Measurements from ENCODE around the gene TMPRSS6.

Gene TMPRSS6

GRCh38 chr22:37105154-37105553 is 4.4 kb downstream of the TMPRSS6 start:
- DNase-seq, result no peak
- H3K27me3 ChIP-seq, result no peaks in the 10 kb centered on the region
- no peaks in the 10 kb centered on the region for H3K9me3 ChIP-seq
- peaks cover 3% of the 10 kb centered on the region; the same call in 1 of the 2 replicates for H3K4me1 ChIP-seq
- H3K4me3 ChIP-seq (ENCODE audit: low read depth, low read length), result no peak overlapping the region
- no peak for TF ChIP-seq CTCF (IDR thresholded peaks at IDR 0.05; ENCODE audit: low read depth, low read length)
- H3K36me3 ChIP-seq, result no peaks in the 10 kb centered on the region

- TF ChIP-seq CTCF (IDR thresholded peaks at IDR 0.05; ENCODE audit: low read depth, low read length), result no peak
- H3K36me3 ChIP-seq, result no peaks in the 10 kb centered on the region
- H3K4me3 ChIP-seq (ENCODE audit: low read depth, low read length), result no peak overlapping the region
- no peaks in the 10 kb centered on the region for H3K27me3 ChIP-seq
- 0 out of 2 replicates have a peak, but pooled peaks cover 3% of the 10 kb centered on the region for H3K4me1 ChIP-seq
- no peak for DNase-seq
- no peaks in the 10 kb centered on the region for H3K9me3 ChIP-seq
Observed at GRCh38 chr22:37103656-37104452, 5.7 kb downstream of the TMPRSS6 start.

- DNase-seq, result no peak
- H3K27me3 ChIP-seq, result no peaks in the 10 kb centered on the region
Observed at GRCh38 chr22:37103151-37103550, 6.4 kb downstream of the TMPRSS6 start.

GRCh38 chr22:37101311-37102066 is 8.0 kb downstream of the TMPRSS6 start:
- Histone ChIP-seq H3K4me1 (0 out of 2 replicates have a peak, but pooled peaks cover 3% of the 10 kb centered on the region), H3K27me3 (no peaks in the 10 kb centered on the region), H3K36me3 (no peaks in the 10 kb centered on the region), H3K9me3 (no peaks in the 10 kb centered on the region), H3K4me3 (ENCODE audit: low read depth, low read length) (no peak overlapping the region)
- DNase-seq, result no peak
- TF ChIP-seq CTCF (IDR thresholded peaks at IDR 0.05; ENCODE audit: low read depth, low read length), result no peak

More at GRCh38 chr22:37103151-37103550, 6.4 kb downstream of the TMPRSS6 start:
- no peak for TF ChIP-seq CTCF (IDR thresholded peaks at IDR 0.05; ENCODE audit: low read depth, low read length)
- Histone ChIP-seq H3K36me3 (no peaks in the 10 kb centered on the region), H3K4me3 (ENCODE audit: low read depth, low read length) (no peak overlapping the region), H3K4me1 (0 out of 2 replicates have a peak, but pooled peaks cover 3% of the 10 kb centered on the region), H3K9me3 (no peaks in the 10 kb centered on the region)

- no peak for DNase-seq
- no peak overlapping the region for H3K4me3 ChIP-seq (ENCODE audit: low read depth, low read length)
- H3K4me1 ChIP-seq, result 0 out of 2 replicates have a peak, but pooled peaks cover 3% of the 10 kb centered on the region
- H3K27me3 ChIP-seq, result no peaks in the 10 kb centered on the region
- TF ChIP-seq CTCF (IDR thresholded peaks at IDR 0.05; ENCODE audit: low read depth, low read length), result no peak
- H3K36me3 ChIP-seq, result no peaks in the 10 kb centered on the region
- no peaks in the 10 kb centered on the region for H3K9me3 ChIP-seq
Observed at GRCh38 chr22:37100589-37101127, 8.9 kb downstream of the TMPRSS6 start.

All from BE2C (cell line).